Duodenal mucosa (tissue), 2 donors: Measurements from ENCODE around the gene FADS1.

Source experiments
- H3K27ac ChIP-seq: one replicate; pipeline ENCODE4 v1.7.0; 2013; ENCODE audit warnings: low read depth, low read length
- H3K27me3 ChIP-seq, 2 donors: one replicate each; pipeline ENCODE4 v1.7.0; 2013; ENCODE audit warnings: low read length in 2 of 2, control low read depth in 1 of 2; ENCODE audit not compliant: insufficient read depth in 2 of 2, control insufficient read depth in 1 of 2
- H3K36me3 ChIP-seq, 2 donors: one replicate each; pipeline ENCODE4 v1.7.0; 2013; ENCODE audit warnings: low read length in 2 of 2, control low read depth in 1 of 2; ENCODE audit not compliant: insufficient read depth in 2 of 2, control insufficient read depth in 1 of 2
- H3K4me1 ChIP-seq, 2 donors: one replicate each; pipeline ENCODE4 v1.7.0; 2013; ENCODE audit warnings: low read length in 2 of 2, control low read depth in 1 of 2; ENCODE audit not compliant: insufficient read depth in 2 of 2, control insufficient read depth in 1 of 2
- H3K4me3 ChIP-seq, 2 donors: one replicate each; pipeline ENCODE4 v1.7.0; 2013; ENCODE audit warnings: low read length in 2 of 2, low read depth in 1 of 2
- H3K9ac ChIP-seq, 2 donors: one replicate each; pipeline ENCODE4 v1.7.0; 2013; ENCODE audit warnings: low read length in 2 of 2, low read depth in 1 of 2
- H3K9me3 ChIP-seq, 2 donors: one replicate each; pipeline ENCODE4 v1.7.0; 2013; ENCODE audit warnings: low read length in 2 of 2, control low read depth in 1 of 2; ENCODE audit not compliant: control insufficient read depth in 1 of 2

The FADS1 gene

GRCh38 chr11:61752117-61752924 is 64.5 kb downstream of the FADS1 start, which contains the start of gene MYRF:
Gene MYRF (plus strand): TSS chr11:61752636. CDS start chr11:61752745, 109 bp downstream.
- H3K36me3 ChIP-seq = no peaks in the 10 kb centered on the region
- H3K9ac ChIP-seq = peak within 1 kb of the TSS; percentile 86 to 94
- H3K4me1 ChIP-seq = peaks cover 43 to 48% of the 10 kb centered on the region in 2 donors
- peak within 1 kb of the TSS; percentile 78 to 79 for H3K4me3 ChIP-seq
- no peaks in the 10 kb centered on the region for H3K9me3 ChIP-seq
- peaks cover 0 to 3% of the 10 kb centered on the region in 2 donors for H3K27me3 ChIP-seq
- peak within 1 kb of the TSS; percentile 44 for H3K27ac ChIP-seq

- Histone ChIP-seq H3K27ac (no peak overlapping the region), H3K9ac (no peak overlapping the region), H3K4me3 (no peak overlapping the region), H3K9me3 (no peaks in the 10 kb centered on the region), H3K36me3 (no peaks in the 10 kb centered on the region), H3K27me3 (peaks cover 0 to 3% of the 10 kb centered on the region in 2 donors), H3K4me1 (peaks cover 41 to 43% of the 10 kb centered on the region in 2 donors)
Measured at GRCh38 chr11:61751384-61751783, 65.4 kb downstream of the FADS1 start.

GRCh38 chr11:61750631-61751273 is 66.1 kb downstream of the FADS1 start:
- no peaks in the 10 kb centered on the region for H3K36me3 ChIP-seq
- H3K27ac ChIP-seq = no peak overlapping the region
- H3K9me3 ChIP-seq = no peaks in the 10 kb centered on the region
- H3K9ac ChIP-seq = no peak overlapping the region
- H3K4me1 ChIP-seq = peaks cover 35 to 36% of the 10 kb centered on the region in 2 donors
- peaks cover 0 to 3% of the 10 kb centered on the region in 2 donors for H3K27me3 ChIP-seq
- H3K4me3 ChIP-seq = no peak overlapping the region
